ENCODE results near the gene ADGRL2.

- TF ChIP-seq CTCF (IDR thresholded peaks at IDR 0.05): peak in 5 of 6 experiments; percentile 6 to 42 (median 32)
- no peak for TF ChIP-seq POLR2A (IDR thresholded peaks at IDR 0.05)
These were observed 11.1 kb downstream of the ADGRL2 start for GRCh38 chr1:81811757-81812371.
